ENCODE measurements around the gene KDM4C. TPM values are rescaled to one million over a fixed set of nuclear protein-coding genes. Genes with fewer than 3 reads are reported as not detected.

The KDM4C gene
- total and polyA plus RNA-seq, 2 of the 13 experiments (the other 11 are each of a cell fraction or from before 2014, with no cell fraction given), result 19.4 to 23.6 TPM

- TF ChIP-seq HNF1A (IDR thresholded peaks at IDR 0.05; ENCODE audit: low read depth), result peak; percentile 65
- TF ChIP-seq HNF1A (CRISPR knock-in tag; IDR thresholded peaks at IDR 0.05; ENCODE audit: borderline replicate concordance), result peak; percentile 67; the same call in 1 of the 2 replicates
- no peak for TF ChIP-seq NFE2 (CRISPR knock-in tag; IDR thresholded peaks at IDR 0.05)
- TF ChIP-seq KDM4B (CRISPR knock-in tag; IDR thresholded peaks at IDR 0.05), result no peak
- no peak for TF ChIP-seq MAF1 (CRISPR knock-in tag; IDR thresholded peaks at IDR 0.05; ENCODE audit: borderline replicate concordance)
- peak; percentile 25; the same call in 1 of the 2 replicates for TF ChIP-seq ARID4A (CRISPR knock-in tag; IDR thresholded peaks at IDR 0.05; ENCODE audit: borderline replicate concordance)
- no peak for TF ChIP-seq ZNF850 (CRISPR knock-in tag; conservative IDR thresholded peaks at IDR 0.05)
- TF ChIP-seq RFX3 (CRISPR knock-in tag; IDR thresholded peaks at IDR 0.05), result no peak
- TF ChIP-seq MXD3 (CRISPR knock-in tag; IDR thresholded peaks at IDR 0.05), result no peak
- TF ChIP-seq ATF2 (CRISPR knock-in tag; IDR thresholded peaks at IDR 0.05), result 0 out of 2 replicates have a peak, but pooled peaks have one; percentile 50
- TF ChIP-seq SIX1 (CRISPR knock-in tag; IDR thresholded peaks at IDR 0.05; ENCODE audit: borderline replicate concordance), result peak; percentile 96
- peak; percentile 96 for TF ChIP-seq ARID5B (CRISPR knock-in tag; IDR thresholded peaks at IDR 0.05)
- TF ChIP-seq EP300 (IDR thresholded peaks at IDR 0.05; ENCODE audit: low read depth in 2 of 2, low read length in 2 of 2), result peak; percentile 89 to 97
- peak; percentile 96 for TF ChIP-seq EP300 (CRISPR knock-in tag; IDR thresholded peaks at IDR 0.05; ENCODE audit: borderline replicate concordance)
- peak; percentile 91 for TF ChIP-seq SOX5 (CRISPR knock-in tag; IDR thresholded peaks at IDR 0.05; ENCODE audit: borderline replicate concordance)
- TF ChIP-seq ZNF382 (CRISPR knock-in tag; IDR thresholded peaks at IDR 0.05; ENCODE audit: borderline replicate concordance), result no peak
Observed at GRCh38 chr9:6897898-6898302, 140.1 kb downstream of the KDM4C start (continued).
